ENCODE measurements around the gene MYLK3.

GRCh38 chr16:46787909-46788308 is 39.8 kb upstream of the MYLK3 start:
- TF ChIP-seq CTCF (conservative IDR thresholded peaks at IDR 0.05; ENCODE audit: low read depth, low read length): no peak
- TF ChIP-seq MAFK (IDR thresholded peaks at IDR 0.05; ENCODE audit: low read depth, low read length): no peak
- TF ChIP-seq RAD21 (IDR thresholded peaks at IDR 0.05; ENCODE audit: low read length): no peak
- TF ChIP-seq MXI1 (IDR thresholded peaks at IDR 0.05; ENCODE audit: borderline replicate concordance, low read depth, low read length): no peak
- TF ChIP-seq ELK1 (IDR thresholded peaks at IDR 0.05; ENCODE audit: borderline replicate concordance, low read depth, low read length): no peak
- no peak for TF ChIP-seq POLR2A (IDR thresholded peaks at IDR 0.05; ENCODE audit: low read depth, low read length)
- no peak for TF ChIP-seq FOS (IDR thresholded peaks at IDR 0.05; ENCODE audit: low read depth, low read length)
